Uterus (tissue), 2 donors: ENCODE measurements around the gene CALCB.

Source experiments
- POLR2A ChIP-seq, 2 donors: fragments of 450-650 bp; IDR thresholded peaks; one replicate each; pipeline ENCODE4 v1.6.1; 2016; ENCODE audit warnings: antibody characterized with exemption in 2 of 2, mild to moderate bottlenecking in 1 of 2, moderate library complexity in 1 of 2
- TF ChIP-seq, protein P1 (sequence below), 4 experiments: fragments of 200-600 bp in 2 of 4; fragments of 450-650 bp in 2 of 4; sonication (generic) in 2 of 4; IDR thresholded peaks; one replicate each; pipeline ENCODE4 v1.5.1; 2016 to 2019; ENCODE audit warnings: antibody characterized with exemption in 4 of 4, mild to moderate bottlenecking in 2 of 4, moderate library complexity in 1 of 4

GRCh38 chr11:15114501-15115475 lies 41.4 kb downstream of the CALCB start, which contains the start of gene INSC:
- TF ChIP-seq, protein P1, sequence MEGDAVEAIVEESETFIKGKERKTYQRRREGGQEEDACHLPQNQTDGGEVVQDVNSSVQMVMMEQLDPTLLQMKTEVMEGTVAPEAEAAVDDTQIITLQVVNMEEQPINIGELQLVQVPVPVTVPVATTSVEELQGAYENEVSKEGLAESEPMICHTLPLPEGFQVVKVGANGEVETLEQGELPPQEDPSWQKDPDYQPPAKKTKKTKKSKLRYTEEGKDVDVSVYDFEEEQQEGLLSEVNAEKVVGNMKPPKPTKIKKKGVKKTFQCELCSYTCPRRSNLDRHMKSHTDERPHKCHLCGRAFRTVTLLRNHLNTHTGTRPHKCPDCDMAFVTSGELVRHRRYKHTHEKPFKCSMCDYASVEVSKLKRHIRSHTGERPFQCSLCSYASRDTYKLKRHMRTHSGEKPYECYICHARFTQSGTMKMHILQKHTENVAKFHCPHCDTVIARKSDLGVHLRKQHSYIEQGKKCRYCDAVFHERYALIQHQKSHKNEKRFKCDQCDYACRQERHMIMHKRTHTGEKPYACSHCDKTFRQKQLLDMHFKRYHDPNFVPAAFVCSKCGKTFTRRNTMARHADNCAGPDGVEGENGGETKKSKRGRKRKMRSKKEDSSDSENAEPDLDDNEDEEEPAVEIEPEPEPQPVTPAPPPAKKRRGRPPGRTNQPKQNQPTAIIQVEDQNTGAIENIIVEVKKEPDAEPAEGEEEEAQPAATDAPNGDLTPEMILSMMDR (IDR thresholded peaks at IDR 0.05): no peak
- no peak for TF ChIP-seq POLR2A (IDR thresholded peaks at IDR 0.05)
